Activated T-helper 1 cell treated with anti-CD3 and anti-CD28 coated beads, Interleukin-2, amount 50 U/mL, for 16 hours (primary cell): ENCODE data around the gene GAS7.

Experiments
- DNase-seq, 2 donors: peaks; one replicate each; pipeline ENCODE4 v3.0.0-alpha.2; 2020; ENCODE audit warnings: low read depth in 1 of 2, low spot score in 1 of 2

GAS7 gene

DNA sequence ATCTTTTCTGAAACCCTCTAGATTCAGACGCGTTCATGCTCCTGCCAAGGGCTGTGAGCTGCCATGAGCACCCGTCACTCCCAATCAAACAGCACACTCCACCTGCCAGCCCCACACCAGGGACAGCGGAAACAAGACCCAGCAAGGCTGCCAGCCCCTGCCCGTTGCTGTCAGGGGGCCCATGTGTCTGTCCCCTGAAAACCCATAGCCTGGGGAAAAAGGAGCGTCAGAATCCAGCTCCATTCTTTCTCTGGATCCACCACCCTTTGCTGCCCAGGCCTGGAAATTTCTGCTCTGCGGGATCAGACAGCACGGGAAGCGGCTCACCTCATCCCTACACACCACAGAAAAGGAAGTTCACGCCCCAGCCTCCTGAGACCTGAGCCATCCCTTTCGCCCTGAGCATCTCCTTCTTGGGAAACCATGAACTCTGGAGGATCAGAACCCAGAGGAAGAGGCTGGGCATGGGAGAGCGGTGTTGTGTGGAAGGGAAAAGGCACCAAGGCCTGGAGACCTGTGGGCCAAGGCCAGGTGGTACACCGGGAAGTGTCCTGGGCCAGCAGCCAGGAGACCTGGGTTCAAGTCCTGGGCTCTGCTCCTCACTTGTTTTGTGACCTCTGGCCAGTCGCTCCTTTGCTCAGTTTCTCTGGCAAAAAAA lies 241.8 kb downstream of the GAS7 start:
- DNase-seq, result no peak

DNA sequence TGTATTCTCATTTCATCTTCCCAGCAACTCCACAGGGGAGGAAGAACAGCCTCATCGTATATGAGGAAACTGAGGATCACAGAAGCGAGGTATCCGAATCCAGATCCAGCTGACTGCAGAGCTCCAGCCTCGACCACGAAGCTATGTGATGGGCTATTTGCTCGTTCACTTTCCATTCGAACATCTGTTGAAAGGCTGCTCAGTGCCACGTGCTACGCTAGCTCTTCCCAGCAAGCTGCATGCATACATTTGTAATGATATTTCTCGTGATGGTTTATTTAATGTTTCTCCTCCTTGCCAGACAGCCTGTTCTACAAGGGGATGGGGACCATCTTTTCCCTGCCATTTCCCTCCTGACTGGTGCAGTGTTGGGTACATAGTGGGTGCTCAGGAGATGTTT lies 244.9 kb downstream of the GAS7 start:
- DNase-seq, result no peak

- DNase-seq, result no peak
Measured at GRCh38 chr17:9951803-9952202, 246.6 kb downstream of the GAS7 start.

DNA sequence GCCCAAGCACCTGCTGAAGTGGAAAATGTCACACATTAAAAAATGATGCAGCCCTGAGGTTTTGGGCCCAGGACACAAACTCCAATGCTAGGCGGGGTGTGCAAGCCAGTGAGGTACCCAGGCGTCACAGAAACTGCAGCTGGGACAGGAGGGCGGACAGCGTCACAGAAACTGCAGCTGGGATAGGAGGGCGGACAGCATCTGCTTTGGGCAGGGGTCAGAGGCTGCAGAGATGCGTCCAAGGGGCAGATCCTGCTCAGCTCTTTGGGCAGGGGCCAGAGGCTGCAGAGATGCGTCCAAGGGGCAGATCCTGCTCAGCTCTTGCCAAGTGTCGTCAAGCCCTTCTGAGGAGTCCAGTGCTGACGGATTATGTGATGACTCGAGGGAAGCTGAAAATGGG lies 249.5 kb downstream of the GAS7 start:
- no peak for DNase-seq

GRCh38 chr17:9944704-9945103 lies 253.7 kb downstream of the GAS7 start:
- no peak for DNase-seq

GRCh38 chr17:9943343-9943742 lies 255.1 kb downstream of the GAS7 start:
- DNase-seq, result no peak

GRCh38 chr17:9942885-9943284 lies 255.5 kb downstream of the GAS7 start:
- no peak for DNase-seq

GRCh38 chr17:9941305-9941704 lies 257.1 kb downstream of the GAS7 start:
- no peak for DNase-seq

DNA sequence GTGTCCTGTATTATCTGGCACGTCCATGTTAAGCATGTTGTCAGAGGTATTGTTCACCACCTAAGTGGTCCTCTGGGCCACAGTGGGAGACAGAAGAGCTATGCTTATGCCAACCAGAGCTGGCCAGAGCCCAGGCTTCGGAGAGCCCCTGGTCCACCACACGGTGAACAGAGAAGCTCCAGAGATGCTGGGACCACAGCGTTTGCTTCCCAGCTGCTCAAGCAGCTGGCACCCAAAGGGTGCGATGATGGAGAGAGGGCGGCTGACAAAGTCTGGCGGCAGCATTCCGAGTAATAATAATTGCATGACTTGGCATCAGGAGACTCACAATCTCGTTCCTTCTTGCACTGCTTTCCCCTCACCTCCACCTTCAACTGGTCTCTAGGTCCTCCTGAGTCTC lies 257.6 kb downstream of the GAS7 start:
- DNase-seq, result no peak

DNA sequence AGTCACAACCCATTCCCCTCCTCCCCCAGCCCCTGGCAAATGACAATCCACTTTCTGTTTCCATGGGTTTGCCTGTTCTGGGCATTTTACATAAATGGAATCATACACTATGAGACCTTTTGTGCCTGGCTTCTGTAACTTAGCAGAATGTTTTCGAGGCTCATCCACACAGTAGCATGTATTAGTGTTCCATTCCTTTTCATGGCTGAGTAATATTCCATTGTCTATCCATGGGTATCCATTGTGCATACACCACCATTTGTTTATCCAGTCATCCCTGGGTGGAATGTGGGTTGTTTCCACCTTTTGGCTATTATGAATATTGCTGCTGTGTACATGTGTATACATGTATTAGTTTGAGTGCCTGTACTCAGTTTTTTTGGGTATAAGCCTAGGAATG lies 259.6 kb downstream of the GAS7 start:
- no peak for DNase-seq

- no peak for DNase-seq
Measured at GRCh38 chr17:9937901-9938300, 260.5 kb downstream of the GAS7 start.

DNA sequence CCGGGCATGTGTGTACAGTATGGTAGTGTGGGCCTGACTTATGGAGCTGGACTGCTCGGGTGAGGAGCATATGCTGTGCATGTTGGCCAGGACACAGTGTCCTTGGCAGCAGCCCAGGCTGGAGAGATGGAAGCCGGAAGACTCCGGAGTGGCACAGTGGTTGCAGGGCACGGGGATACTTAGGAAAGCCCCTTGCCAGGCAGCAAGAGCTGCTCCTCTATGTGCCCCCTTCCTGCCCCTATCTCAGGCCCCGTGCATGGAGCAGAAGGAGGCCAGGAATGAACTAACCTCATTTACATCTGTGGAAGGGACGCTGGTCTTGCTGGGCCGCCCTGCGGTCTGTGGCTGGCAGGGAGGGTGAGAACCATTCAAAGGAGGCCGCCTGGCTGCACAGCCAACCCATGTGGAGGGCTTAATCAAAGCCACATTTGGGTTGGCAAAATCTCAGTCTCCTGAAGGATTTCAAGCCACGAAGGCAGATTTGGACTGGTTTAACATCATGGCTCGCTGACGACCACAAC lies 261.1 kb downstream of the GAS7 start:
- no peak for DNase-seq

DNA sequence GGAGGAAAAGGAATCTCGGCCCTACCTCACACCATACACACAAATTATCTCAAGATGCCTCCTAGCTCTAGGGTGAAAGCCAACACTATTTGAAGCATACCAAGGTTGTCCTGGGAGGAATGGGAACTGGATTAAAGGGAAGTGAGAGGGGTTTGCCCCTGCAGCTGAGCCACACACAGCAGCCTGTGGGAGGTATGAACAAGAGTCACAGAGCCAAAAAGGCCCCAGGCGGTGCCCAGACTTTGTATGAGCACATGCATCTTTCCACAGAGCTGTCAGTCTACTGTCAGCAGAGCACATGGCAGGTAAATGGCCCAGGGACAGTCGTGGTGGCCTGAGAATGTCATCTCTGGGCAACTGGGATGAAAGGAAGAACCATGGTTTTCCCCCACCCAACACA lies 262.3 kb downstream of the GAS7 start:
- no peak for DNase-seq

GRCh38 chr17:9935408-9935807 lies 263.0 kb downstream of the GAS7 start:
- no peak for DNase-seq

- no peak for DNase-seq
Measured at GRCh38 chr17:9934331-9934730, 264.1 kb downstream of the GAS7 start.

DNA sequence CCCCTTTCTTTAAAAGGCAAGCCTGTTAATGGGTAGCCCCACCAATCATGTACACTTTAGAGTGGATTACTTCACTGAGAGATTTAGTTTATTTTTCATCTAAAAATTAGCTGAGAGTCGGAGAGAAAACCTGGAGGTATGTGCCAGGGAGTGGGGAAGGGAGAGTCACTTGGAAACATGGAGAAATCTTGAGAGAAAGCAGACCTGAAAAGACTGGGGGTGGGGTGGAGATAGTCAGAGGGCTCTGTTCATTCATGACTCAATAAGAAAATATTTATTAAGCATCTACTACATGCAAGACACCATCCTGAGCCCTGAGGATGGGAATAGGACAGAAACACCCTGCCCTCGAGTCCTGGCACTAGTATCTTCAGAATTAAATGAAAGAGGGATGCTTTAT lies 265.9 kb downstream of the GAS7 start:
- no peak for DNase-seq

DNA sequence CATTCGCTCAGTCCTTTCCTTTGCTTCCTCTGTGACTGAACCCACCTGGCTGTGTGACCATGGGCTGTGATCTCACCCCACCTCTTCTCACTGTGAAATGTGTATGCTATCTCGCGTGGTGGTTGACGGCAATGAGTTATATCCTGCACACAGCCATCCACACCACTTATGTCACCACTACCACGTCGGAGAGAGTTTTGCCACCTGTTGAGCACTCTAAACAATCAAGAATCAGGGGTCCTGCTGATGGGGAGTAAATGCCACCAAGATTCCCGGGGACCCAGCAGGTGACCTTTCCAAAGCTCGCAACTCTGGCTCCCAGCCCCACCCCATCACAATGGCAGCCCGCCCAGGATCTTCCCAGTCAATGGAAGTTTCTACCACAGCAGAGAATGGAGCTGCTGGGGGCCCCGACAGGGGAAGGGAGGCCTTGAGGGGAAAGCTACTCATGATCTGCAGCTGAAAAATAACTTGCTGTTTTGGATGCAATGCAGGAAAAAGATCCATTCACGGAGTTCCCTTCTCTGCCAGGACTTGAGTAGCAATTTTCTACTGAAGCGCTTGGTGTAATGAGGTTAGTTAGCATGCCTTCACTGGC lies 267.2 kb downstream of the GAS7 start:
- no peak for DNase-seq

DNA sequence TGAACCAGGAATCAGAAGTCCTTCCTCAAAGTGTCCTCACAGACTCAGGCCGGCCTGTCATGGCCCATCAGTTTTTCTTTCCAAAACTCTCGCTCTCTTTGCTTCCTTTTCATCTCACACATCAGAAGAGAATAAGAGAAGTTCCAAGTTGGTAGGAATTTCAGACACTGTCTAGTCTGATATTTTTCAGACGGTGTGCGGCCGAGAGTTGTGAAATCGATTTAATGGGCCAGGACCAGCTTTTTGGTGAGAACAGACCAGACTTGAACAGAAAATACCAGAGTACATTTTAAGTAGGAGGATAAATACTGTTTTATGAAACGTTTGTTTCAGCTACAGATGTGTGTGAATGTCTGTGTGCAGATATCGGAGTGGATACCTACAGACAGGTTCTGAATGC lies 268.5 kb downstream of the GAS7 start:
- no peak for DNase-seq

GRCh38 chr17:9928601-9929333 lies 269.6 kb downstream of the GAS7 start:
- DNase-seq, result no peak

DNA sequence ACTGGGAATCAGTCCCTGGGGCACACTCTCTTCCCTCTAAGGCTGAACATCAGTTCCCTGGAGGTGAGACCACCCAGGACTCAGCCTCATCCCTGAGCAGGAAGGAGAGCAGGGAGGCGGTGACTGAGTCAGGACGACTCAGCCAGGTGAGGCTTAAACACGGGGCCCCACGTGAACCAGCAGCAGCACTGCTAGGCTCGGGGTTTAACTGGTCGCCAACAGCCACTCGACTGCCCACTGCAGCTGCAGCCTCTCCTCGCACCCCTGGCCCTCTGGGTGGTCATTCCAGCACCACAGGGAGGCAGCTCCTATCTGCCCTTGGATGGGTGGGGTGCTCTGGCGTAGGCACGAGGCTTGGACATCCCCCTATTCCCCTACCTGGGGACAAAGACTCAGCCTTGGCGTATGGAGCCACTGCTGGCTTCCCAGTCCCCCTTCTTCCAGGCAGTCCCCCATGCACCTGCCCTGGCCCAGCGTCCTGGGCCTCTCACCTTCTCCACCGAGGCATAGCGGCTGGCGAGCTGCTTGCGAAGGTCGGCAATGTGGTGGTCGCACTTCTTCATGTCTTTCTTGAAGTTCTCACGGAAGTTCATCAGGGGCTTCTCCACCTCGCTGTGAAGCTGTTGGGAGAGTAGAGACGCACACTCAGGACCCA lies 272.1 kb downstream of the GAS7 start:
- no peak for DNase-seq

- no peak for DNase-seq
Measured at GRCh38 chr17:9925457-9925856, 272.9 kb downstream of the GAS7 start.

GRCh38 chr17:9924735-9925191 lies 273.6 kb downstream of the GAS7 start:
- DNase-seq, result no peak
